K562 (cell line): ENCODE results near the gene ORC3.

Source experiments
- NONO ChIP-seq, 2 experiments: fragments of 200-400 bp in 1 of 2; fragments of 450-650 bp in 1 of 2; formaldehyde crosslinking in 1 of 2; IDR thresholded peaks; 2 replicates each; pipeline ENCODE4 v1.6.1; 2017; ENCODE audit warnings: low read depth in 2 of 2, mild to moderate bottlenecking in 2 of 2, moderate library complexity in 2 of 2, low read length in 1 of 2
- RFX1 ChIP-seq: fragments of 450-650 bp; IDR thresholded peaks from 2 replicates; pipeline ENCODE4 v1.6.1; 2016; ENCODE audit warnings: mild to moderate bottlenecking, moderate library complexity
- ZMIZ1 ChIP-seq, 2 experiments: fragments of 150-350 bp in 1 of 2; IDR thresholded peaks; 2 replicates each; pipeline ENCODE4 v1.6.1; 2012 to 2016; ENCODE audit warnings: low read depth in 2 of 2, low read length in 2 of 2, mild to moderate bottlenecking in 1 of 2, moderate library complexity in 1 of 2
- TF ChIP-seq, protein P1 (sequence below): fragments of 200-800 bp; sonication (Bioruptor generic); IDR thresholded peaks from 2 replicates; pipeline ENCODE4 v1.6.1; 2017; ENCODE audit warnings: missing genetic modification characterization, missing compliant biosample characterization

DNA sequence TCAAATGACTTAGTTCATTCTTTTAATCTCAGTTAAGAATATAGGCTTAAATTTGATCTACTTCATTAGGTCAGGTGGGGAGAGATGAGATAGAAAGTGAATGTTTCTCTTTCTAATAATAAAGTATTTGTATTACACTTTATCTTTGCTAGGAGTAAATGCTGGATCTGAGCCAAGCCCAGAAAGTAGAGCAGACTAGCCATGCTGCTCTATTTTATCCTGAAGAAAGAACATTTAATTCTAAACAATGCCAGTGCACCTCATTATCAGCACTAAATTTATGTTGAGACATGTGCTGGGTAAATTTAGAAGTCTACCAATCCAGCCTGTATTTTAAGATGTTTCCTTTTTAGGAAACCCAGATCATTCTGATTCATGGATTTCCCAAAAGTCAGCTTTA lies 68.6 kb downstream of the ORC3 start:
- TF ChIP-seq, protein P1, sequence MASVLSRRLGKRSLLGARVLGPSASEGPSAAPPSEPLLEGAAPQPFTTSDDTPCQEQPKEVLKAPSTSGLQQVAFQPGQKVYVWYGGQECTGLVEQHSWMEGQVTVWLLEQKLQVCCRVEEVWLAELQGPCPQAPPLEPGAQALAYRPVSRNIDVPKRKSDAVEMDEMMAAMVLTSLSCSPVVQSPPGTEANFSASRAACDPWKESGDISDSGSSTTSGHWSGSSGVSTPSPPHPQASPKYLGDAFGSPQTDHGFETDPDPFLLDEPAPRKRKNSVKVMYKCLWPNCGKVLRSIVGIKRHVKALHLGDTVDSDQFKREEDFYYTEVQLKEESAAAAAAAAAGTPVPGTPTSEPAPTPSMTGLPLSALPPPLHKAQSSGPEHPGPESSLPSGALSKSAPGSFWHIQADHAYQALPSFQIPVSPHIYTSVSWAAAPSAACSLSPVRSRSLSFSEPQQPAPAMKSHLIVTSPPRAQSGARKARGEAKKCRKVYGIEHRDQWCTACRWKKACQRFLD = no peak
- no peak for TF ChIP-seq NONO (IDR thresholded peaks at IDR 0.05; ENCODE audit: low read depth in 2 of 2, low read length in 1 of 2)
- TF ChIP-seq RFX1 = no peak
- TF ChIP-seq ZMIZ1 (IDR thresholded peaks at IDR 0.05; ENCODE audit: low read depth in 2 of 2, low read length in 2 of 2) = no peak
